NCI-H2107 treated with DMSO at 0.1 percent for 48 hours (cell line): ENCODE data around the gene RADIL.

ENCODE experiments used
- DNase-seq: peaks from one replicate; lab custom pipeline; 2025; ENCODE audit not compliant: unreplicated experiment; lab: John Stamatoyannopoulos, UW

RADIL gene

DNA sequence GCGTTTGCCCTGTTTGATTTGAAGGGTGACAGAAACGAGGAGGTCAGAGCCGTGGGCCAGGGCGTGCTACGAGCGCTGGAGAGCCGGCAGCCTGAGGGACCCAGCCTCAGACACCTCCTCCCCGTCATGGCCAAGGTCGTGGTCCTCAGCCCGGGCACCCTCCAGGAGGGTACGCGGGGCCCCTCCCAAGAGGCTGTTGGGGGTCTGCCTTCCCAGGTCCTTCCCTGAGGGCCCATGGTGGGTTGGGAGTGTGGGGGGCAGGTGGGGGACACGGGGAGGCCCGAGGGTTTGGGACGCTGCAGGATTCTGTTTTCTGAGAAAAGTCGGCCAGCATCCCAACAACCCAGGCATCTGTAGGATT, 100.2 kb downstream of the RADIL start:
- no peak for DNase-seq

- DNase-seq, result no peak
These were observed 100.9 kb downstream of the RADIL start for GRCh38 chr7:4782333-4783291.

- no peak for DNase-seq
These were observed 102.0 kb downstream of the RADIL start for GRCh38 chr7:4781366-4782069.

- DNase-seq, result no peak
These were observed 104.4 kb downstream of the RADIL start for GRCh38 chr7:4779118-4779517.

- no peak for DNase-seq
These were observed 107.5 kb downstream of the RADIL start for GRCh38 chr7:4775848-4776623.

DNA sequence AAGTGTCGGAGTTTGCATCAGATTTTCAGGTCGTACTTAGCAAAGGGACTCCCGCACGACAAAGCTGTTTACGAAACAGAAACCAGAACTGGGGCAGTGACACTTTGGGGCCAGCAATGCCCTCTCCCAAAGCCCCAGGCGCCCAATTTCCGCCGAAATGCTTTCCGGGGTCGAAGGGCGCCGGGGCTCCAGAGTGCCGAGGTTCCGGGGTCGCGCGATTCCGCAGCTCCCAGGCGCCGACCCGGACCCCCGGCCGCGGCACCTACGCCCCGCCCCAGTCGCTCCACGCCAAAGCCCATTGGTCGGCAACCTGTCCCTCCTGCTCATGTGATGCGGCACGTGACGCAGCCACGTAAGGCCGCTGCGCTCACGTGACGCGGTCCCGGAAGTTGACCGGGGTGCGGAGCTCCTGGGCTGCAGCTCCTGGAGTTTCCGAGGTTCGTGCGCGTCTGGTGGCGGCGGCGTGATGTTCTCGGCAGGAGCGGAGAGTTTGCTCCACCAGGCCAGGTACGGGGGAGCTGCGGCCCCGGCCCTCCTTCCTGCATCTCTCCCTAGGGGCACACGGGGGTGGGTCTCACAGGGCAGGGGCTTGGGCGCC, 108.2 kb downstream of the RADIL start, which contains the start of gene AP5Z1:
Gene AP5Z1 (plus strand): TSS at position 374 of the 598 bp plus-strand sequence. CDS start 93 bp downstream, at position 467.
- DNase-seq, result peak; percentile 70

DNA sequence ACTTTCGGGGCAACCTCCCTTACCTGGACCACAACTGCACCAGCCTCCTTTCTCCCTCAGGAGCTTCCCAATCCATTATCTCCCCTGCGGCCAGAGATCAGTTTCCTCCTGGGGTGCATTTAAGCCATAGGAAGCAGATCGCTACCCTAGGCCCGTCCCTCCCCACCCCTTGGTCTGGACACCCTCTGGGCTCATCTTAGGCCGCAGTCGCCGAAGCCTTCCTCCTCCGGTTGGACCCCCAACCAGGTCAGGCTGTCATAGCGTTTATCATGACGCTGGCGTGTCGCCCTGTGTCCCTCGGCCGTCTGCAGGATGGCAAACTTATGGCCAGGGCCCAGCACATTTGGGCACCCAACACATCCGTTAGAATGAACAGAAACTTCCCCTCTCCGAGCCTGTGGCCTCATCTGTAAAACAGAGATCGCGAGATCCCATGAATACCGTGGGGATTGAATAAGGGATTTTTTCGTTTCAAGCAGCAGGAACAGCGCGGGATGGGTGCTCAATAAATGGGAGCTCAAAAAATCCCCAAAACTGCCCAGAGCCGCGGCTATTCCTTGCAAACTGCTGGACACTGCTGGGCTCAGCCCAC, 108.8 kb downstream of the RADIL start:
- peak; percentile 33 for DNase-seq

DNA sequence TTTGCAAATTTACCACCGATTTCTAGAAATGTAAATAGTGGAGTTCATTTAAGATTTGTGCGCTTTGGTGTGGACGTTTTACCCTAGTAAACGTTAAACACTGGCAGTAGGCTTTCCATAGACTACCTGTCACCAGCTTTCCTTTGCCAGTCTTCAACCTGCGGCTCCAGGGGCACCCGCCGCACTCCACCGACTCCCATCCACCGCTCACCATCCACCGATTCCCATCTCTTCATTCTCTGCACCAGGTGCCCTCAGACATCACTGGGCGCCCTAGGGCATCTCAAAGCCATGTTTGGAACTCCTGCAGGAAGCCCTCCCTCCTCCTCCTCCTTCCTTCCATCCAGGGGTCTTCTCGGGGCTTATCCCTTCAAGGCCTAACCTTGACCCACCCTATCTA, 109.5 kb downstream of the RADIL start:
- no peak for DNase-seq

- DNase-seq, result no peak
These were observed 111.2 kb downstream of the RADIL start for GRCh38 chr7:4772306-4772705.

DNA sequence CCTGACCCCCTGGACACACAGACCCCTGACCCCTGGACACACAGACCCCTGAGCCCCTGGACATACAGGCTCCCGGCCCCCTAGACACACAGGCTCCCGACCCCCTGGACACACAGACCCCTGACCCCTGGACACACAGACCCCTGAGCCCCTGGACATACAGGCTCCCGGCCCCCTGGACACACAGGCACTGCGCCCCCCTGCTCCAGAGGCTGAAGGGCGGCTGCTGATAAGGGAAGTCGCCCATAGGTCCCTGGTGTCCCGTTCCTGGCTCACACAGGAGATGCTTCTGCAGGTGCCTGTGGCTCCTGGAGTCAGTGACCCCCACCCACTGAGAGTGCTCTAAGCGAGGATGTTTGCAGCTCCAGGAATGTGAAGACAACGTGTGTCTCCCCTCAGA, 111.8 kb downstream of the RADIL start:
- DNase-seq, result no peak

GRCh38 chr7:4770886-4771285, 112.6 kb downstream of the RADIL start:
- DNase-seq, result no peak

DNA sequence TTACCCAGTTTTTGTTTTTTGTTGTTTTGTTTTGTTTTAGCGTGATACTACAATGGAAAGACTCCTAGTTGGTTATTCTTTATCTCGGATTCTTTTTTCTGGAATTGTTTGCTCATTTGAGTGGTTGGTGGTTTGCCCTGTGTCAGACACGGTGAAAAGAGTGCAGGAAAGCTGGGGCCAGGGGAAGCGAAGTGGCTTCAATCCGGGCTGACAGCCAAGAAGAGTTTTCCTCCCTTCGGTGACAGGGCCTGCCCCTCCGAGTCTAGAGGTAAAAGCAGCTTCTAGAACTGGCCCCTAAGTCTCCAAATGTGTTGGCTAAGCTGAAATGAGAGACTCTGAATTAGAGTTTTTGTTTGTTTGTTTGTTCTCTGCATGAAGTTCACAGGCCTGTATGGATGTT, 113.8 kb downstream of the RADIL start:
- no peak for DNase-seq

DNA sequence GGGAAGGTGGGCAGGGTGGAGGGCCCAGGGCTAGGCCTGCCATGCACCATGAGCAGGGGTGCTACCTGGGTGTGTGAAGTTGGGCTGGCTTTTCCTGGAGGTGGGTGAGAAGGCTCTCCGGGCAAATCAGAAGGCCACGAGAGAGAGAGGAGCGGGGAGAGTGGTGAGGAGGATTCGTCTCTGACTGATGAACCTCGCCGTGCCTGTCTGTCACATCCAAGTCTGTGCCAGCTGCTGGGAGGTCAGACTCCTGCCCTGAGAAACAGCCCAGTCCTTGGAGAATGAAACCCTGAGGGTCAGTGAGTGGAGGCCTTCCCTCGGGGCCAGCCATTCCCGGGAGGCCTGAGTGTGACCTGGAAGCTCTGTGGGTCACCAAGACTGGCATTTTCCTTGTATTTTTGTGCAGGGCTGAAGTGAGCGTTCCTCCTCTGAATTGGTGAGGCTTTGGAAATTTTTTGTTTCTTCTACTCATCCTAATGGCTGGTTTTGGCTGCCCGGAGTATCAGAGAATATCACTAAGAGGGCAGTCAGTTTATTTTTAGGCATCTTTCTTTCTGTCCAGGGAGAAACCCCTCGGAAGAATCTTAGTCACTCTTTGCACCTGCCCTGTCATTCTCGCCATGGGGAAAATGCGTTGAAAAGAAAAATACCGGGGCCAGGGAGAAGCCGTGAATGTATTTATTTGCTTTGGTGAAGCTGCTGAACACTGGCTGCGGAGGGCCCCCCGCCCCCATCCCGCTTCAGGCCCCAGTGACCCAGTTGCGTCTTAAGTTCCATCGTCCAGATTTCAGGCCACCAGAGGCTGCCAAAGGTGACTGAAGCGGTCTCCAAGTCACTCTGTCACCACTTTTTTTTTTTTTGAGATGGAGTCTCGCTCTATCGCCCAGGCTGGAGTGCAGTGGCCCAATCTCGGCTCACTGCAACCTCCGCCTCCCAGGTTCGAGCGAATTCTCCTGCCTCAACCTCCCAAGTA, 114.6 kb downstream of the RADIL start:
- DNase-seq, result no peak

DNA sequence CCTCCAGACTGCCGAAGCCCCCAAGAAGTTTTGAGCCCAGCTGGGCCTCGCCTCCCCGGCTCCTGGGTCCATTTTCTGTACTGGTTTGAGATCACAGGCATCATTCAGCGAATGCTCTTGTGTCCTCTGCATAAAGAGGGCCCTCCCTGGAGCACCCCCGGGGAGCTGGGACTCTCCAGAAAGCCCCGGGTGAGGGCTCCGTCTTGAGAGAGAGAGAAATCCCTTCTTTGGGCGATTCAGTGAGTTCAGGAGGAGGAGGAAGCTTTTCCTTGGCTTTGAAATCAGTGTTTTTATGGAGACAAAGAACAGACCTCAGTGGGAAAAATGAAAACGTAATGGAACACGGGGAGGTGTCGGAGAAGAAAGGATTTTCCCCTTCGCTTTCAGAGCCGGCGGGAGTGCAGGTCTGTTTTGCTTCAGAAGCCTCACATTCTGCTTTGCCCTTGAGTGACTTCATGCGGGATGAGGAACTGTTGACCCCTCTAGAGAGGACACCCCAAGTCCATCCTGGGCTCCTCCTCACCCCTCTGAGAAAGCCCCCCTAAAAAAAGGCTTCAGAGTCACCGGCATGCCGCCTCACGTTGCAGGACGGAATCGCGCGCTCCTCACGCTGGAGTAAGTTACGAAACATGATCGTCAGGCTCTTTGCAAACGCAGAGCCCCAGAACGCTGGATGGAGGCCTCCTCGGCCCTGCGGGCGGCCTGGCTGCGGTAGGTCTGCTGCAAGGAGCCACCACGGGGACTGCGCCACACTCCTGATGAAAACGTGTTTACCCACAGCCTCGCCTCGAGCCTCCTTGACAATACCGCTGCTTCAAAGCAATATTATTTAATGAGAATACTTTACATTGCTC, 116.6 kb downstream of the RADIL start:
- no peak for DNase-seq

GRCh38 chr7:4765776-4766490, 117.6 kb downstream of the RADIL start:
- no peak for DNase-seq

DNA sequence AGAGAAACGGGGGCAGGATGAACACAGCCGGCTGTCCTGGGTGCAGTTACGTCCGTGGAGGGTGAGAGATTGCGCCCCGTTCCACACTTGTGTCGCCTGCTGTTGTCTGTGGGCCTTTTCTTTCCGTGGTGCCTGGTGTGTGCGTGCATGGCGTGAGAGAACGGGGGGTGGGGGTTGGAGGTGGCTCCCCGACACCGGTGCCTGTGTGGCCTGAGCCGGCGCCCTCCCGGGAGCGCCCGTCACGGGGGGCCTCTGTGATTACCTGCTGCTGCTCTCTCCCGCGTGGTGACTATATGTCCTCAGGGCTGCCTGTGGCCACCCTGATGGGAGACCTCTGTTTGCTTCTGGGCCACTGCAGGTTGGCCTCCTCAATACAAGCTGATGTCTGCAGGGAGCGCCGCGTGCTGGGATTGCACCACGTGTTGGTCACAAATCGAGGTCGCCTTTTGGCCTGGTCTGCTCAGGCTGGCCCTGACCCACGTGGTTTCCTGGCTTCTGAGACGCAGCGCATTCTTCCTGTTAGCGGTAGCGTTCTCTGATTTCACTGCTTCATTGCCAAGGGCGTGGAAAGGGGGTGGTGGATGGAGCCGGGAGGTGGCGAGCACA, 119.0 kb downstream of the RADIL start:
- no peak for DNase-seq

DNA sequence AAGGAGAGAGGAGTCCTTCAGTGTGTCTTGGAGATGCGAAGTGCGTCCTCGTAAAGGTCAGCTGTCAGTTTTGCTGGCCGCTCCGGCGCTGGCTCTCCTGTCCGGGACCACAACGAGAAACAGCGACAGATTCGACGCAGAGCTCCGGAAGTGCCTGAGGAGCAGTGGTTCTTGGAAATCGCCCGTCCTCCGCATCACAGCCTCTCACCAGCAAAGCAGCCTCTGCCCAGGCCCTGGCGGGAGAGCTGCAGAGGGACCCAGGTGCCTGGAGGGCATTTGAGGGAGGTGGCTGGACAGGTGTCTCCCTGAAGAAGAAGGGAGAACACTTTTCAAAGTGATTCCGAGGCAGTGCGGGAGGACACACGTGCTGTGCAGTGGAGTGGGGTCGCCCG, 119.7 kb downstream of the RADIL start:
- no peak for DNase-seq
